ENCODE results near the gene RRH.
"Not testable (repeated sequence)": the region's sequence is repeated elsewhere in the genome, so short reads cannot be mapped to it uniquely, and the experiment has no call there.

RRH gene, protein sequence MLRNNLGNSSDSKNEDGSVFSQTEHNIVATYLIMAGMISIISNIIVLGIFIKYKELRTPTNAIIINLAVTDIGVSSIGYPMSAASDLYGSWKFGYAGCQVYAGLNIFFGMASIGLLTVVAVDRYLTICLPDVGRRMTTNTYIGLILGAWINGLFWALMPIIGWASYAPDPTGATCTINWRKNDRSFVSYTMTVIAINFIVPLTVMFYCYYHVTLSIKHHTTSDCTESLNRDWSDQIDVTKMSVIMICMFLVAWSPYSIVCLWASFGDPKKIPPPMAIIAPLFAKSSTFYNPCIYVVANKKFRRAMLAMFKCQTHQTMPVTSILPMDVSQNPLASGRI

GRCh38 chr4:109827672-109828071, at the start of gene RRH:
Gene RRH (plus strand): TSS chr4:109827972. CDS start chr4:109828028, 56 bp downstream.
- no peak for DNase-seq
- intact Hi-C loops (cut with DNase I), result no loop called here

DNA sequence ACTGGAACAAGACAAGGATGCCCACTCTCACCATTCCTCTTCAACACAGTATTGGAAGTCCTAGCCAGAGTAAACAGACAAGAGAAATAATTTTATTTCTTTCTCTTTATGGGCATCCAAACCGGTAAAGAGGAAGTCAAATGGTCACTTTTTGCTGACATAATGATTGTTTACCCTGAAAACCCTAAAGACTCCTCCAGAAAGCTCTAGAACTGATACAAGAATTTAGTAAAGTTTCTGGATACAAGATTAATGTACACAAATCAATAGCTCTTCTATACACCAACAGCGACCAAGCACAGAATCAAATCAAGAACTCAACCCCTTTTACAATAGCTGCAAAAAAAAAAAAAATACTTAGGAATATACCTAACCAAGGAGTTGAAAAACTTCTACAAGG, 45.7 kb upstream of the RRH start:
- DNase-seq; intact Hi-C loops (cut with DNase I): not testable (repeated sequence)

- intact Hi-C loops (cut with DNase I), result no loop called here
- DNase-seq, result no peak
Measured at GRCh38 chr4:109786846-109787245, 40.9 kb upstream of the RRH start.

- intact Hi-C loops (cut with DNase I), result no loop called here
- no peak for DNase-seq
Measured at GRCh38 chr4:109787807-109788206, 40.0 kb upstream of the RRH start.

- no peak for DNase-seq
- intact Hi-C loops (cut with DNase I), result no loop called here
Measured at GRCh38 chr4:109795059-109795458, 32.7 kb upstream of the RRH start.

DNA sequence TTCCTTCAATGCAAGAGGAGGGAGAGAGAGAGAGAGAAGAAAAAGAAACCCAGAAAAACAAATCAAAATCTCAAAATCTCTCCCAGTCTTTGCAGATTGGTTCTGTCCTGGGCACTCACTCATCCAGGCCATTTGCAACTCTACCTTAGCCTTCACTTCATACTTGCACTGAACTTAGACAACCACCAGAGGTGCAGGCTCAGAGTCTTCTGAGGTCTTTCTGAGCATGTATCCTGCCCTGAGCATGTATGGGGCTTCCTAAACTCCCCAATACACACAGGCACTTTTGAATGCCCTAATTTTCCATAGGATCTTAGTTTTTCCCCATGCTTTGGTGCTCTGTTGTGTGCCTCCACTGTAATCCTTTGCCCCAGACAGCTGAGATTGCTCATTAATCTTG, 28.9 kb upstream of the RRH start:
- intact Hi-C loops (cut with DNase I), result no loop called here
- no peak for DNase-seq

GRCh38 chr4:109801099-109801789, 26.5 kb upstream of the RRH start:
- intact Hi-C loops (cut with DNase I), result no loop called here
- no peak for DNase-seq

GRCh38 chr4:109801895-109802319, 25.9 kb upstream of the RRH start, which contains the start of gene CFI:
Gene CFI (minus strand): TSS chr4:109801999. CDS start chr4:109801971, 28 bp downstream.
- intact Hi-C loops (cut with DNase I), result no loop called here
- DNase-seq, result no peak

DNA sequence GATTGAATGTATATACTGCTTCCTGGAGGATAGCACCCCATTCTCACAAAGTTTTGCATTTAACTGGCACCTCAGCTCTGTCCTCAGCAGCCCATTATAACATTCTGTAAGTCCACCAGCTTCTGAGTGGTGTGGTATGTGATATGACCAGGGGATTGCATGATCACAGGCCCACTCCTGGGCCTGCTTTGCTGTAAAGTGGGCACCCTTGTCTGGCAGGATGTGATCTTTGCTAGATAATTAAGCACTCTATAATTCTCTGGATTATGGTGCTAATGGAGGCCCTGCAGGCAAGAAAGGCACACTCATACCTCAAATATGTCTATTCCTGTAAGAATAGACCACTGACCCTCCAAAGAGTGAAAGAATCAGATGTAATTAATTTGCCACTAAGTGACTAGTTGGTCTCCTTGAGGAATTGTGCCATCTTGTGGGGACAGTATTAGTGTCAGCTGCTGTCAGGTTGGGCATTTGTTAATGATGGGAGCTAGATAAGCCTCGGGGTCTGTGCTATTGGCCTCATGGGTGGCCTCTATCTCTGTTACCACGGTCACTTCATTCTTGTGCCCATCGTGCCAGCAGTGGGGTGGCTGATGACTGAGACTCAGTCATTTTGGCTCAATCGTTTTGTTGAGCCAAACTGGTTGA, 23.7 kb upstream of the RRH start:
- DNase-seq, result peak in 8 of 42 donors; percentile 7 to 40 (median 24)
- intact Hi-C loops (cut with DNase I), result no loop called here

DNA sequence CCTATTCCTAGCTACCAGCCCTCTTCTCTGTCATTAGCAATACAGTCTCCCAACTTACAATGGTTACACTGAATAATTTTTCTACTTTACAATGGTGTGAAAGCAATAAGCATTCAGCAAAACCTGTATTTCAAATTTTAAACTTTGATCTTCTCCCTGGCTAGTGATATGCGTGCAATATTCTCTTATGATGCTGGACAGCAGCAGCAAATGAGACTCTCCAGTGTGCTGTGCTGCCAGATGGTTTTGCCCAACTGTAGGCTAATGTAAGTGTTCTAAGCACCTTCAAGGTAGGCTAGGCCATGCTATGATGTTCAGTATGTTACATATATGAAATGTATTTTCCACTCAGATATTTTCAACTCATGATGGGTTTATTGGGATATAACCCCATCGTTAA, 18.1 kb upstream of the RRH start:
- DNase-seq, result no peak
- intact Hi-C loops (cut with DNase I), result loop anchor here (10.0 kb wide), 2 partner anchors 75 to 105 kb away; partner anchors contain the start of genes CASP6 and PLA2G12A

GRCh38 chr4:109810552-109811387, 17.0 kb upstream of the RRH start:
- intact Hi-C loops (cut with DNase I), result loop anchor here (10.0 kb wide), 2 partner anchors 76 to 106 kb away; partner anchors contain the start of genes CASP6 and PLA2G12A
- DNase-seq, result no peak

DNA sequence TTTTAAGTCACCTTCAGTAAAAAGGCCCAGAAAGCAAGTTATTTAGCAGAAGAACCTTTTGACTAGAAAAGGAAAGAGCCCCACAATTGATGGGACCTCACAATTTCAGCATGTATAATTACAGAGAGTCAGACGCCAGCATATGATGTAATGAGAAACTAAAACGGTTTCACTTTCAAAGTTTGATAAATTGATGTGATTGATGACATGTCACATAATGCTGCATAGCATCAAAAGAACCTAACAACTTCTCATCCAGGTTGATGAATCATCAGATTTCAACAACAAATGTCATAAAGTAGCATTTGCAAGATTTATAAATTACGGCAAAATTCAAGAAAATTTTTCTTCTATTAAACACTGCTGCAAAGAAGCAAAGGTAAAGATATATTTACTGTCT, 16.1 kb upstream of the RRH start:
- DNase-seq, result no peak
- intact Hi-C loops (cut with DNase I), result loop anchor here (10.0 kb wide), 2 partner anchors 77 to 107 kb away; partner anchors contain the start of genes CASP6 and PLA2G12A

DNA sequence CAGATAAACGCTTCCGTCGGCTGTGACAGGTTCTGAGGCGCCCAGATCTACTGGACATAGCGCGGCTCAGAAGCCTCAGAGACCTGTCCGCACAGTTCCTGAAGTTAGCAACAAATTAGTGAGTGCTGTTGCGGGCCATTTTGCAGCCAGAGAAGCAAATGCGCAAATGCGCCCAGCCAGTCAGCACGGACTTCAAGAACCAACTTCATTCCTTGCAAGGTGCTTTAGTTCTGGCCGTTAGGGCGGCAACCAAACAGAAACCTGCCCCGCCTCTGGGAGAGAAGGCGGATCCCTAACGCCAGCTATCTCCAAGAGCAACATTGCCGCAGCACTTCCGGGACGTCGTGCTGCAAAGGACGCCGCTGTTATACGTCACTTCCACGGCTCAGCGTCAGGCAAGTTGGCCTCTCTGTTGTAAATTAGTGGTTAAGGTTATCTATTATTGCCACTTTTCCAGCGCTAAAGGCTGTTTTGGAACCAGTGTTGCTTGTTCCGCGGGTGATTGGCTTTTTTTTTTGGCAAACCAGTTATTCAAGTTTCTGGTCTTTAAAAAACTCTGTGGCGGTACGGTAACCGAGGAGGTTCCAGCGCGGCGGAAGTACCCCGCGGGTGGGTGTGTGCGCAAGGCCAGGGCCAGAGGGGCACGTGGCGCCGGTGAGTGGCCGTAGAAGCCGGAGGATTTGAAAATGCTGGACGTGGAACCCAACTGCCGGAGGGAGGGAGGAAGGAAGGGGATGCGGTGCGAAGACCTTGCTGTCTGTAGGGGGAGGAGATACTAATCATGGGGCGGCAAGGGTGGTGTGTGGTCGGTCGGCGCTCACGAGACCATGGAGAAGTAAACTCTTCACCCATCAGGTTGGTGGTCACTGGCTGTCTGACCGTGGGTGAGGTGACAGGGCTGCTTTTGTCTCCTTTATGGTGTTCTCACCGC, 12.4 kb upstream of the RRH start, which contains the start of gene GAR1:
TSS of gene GAR1 (plus strand) at position 612 of the 931 bp plus-strand sequence. CDS start 403 bp downstream, outside the sequence.
- DNase-seq, result peak; percentile 85 to 96 (median 91)
- intact Hi-C loops (cut with DNase I), result loop anchor here (5.0 to 10.0 kb wide), 3 partner anchors 81 to 388 kb away; partner anchors contain the start of genes CASP6 and PLA2G12A

GRCh38 chr4:109816082-109816442, 11.7 kb upstream of the RRH start:
- DNase-seq, result peak in 13 of 42 donors; percentile 2 to 39 (median 17)
- intact Hi-C loops (cut with DNase I), result loop anchor here (5.0 to 10.0 kb wide), 3 partner anchors 81 to 389 kb away; partner anchors contain the start of genes CASP6 and PLA2G12A

DNA sequence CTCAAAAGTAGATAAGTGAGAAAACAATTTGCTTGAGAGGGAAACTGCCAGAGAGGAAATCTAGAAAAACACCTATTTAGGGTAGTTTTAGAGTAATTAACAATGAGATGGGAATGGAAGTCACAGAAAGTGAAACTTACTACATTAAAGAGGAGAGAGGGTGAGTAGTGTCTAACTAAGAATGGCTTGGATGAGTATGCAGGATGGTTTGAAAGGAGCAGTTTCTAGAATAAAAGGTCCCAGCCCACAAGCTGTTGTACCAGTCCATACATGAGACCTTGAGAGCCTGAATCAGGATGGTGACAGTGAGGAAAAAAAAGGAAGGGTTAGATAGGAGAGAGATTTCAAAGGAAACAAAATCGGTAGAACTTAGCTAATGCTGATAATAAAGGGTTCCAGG, 10.9 kb upstream of the RRH start:
- no peak for DNase-seq
- intact Hi-C loops (cut with DNase I), result loop anchor here (5.0 to 10.0 kb wide), 3 partner anchors 82 to 390 kb away; partner anchors contain the start of genes CASP6 and PLA2G12A

DNA sequence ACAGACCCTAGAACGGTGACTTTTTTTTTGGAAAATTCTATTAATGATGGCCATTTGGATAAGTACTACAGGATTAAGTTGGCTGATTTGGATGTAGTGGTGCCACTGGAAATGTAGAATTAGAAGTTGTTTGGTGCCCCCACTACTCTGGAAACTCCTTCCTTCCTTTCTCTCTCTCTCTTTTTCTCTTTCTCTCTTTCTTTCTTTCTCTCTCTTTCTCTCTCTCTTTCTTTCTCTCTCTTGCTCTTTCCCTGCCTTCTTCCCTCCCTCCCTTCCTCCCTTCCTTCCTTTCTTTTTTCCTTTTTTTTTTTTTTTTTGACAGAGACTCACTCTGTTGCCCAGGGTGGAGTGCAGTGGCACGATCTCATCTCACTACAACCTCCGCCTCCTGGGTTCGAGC, 9.5 kb upstream of the RRH start:
- DNase-seq, result no peak
- intact Hi-C loops (cut with DNase I), result loop anchor here (5.0 to 10.0 kb wide), 3 partner anchors 83 to 391 kb away; partner anchors contain the start of genes CASP6 and PLA2G12A

DNA sequence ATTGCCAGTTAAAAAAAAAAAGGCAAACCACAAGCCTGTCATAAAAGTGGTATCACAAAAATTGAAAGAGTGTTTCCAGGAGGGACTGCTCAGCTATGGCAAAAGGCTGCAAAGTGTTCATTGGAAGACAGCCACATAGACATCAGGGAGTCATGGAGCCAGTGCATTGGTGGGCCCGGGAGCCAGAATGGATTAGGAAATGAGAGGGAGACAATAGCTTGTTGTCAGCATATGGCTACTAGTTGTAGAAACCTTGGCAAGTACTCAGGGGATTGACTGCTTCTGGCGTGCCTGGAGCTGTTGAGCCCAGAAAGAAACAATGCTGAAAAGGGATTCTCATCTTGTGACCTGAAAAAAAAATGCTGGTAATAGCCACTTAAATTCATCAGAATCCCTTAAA, 7.2 kb upstream of the RRH start:
- DNase-seq, result peak in 19 of 42 donors; percentile 5 to 59 (median 17)
- intact Hi-C loops (cut with DNase I), result no loop called here

All from head of caudate nucleus (tissue), 42 donors.